Mammary epithelial cell (primary cell): Measurements from ENCODE around the gene SRR.

Experiments used
- CTCF ChIP-seq, 2 donors: IDR thresholded peaks in 1 of 2; conservative IDR thresholded peaks in 1 of 2; 2 replicates each; pipeline ENCODE4 v1.5.1; 2011 to 2012; ENCODE audit warnings: inconsistent platforms in 2 of 2, low read length in 2 of 2, mild to moderate bottlenecking in 2 of 2, control low read depth in 1 of 2, low read depth in 1 of 2; ENCODE audit not compliant: insufficient read depth in 1 of 2; ENCODE audit errors: extremely low read depth in 1 of 2
- EZH2 ChIP-seq: IDR thresholded peaks from 2 replicates; pipeline ENCODE4 v1.6.1; 2012; ENCODE audit warnings: low read length, inconsistent platforms, borderline replicate concordance

GRCh38 chr17:2365132-2365531 is 61.4 kb downstream of the SRR start:
- TF ChIP-seq CTCF (conservative IDR thresholded peaks at IDR 0.05 in 1 of 2, IDR thresholded peaks at IDR 0.05 in 1 of 2; ENCODE audit: extremely low read depth in 1 of 2, insufficient read depth in 1 of 2, low read depth in 1 of 2, low read length in 2 of 2) (no peak), EZH2 (no peak)
